B cell (primary cell): ENCODE results near the gene ACOT9.

Experiments
- EZH2 ChIP-seq: IDR thresholded peaks from 2 replicates; pipeline ENCODE4 v1.6.1; 2012; ENCODE audit warnings: borderline replicate concordance, low read depth, mild to moderate bottlenecking, moderate library complexity, low read length; ENCODE audit not compliant: insufficient read depth, poor library complexity, severe bottlenecking
- TF ChIP-seq, protein P1 (sequence below): fragments of 200-600 bp; IDR thresholded peaks from one replicate; pipeline ENCODE4 v1.8.0; 2022; ENCODE audit warnings: antibody characterized with exemption, mild to moderate bottlenecking

DNA sequence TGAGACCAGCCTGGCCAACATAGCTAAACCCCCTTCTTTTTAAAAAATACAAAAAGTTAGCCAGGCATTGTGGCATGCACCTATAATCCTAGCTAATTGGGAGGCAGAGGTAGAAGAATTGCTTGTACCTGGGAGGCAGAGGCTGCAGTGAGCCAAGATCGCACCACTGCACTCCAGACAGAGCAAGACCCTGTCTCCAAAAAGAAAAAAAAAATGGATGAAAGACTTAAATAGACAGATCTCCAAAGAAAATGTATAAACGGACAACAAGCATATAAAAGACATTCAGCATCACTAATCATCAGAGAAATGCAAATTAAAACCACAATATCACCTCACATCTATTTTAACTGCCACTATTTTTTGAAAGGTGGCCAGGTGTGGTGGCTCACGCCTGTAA lies 33.3 kb upstream of the ACOT9 start:
- TF ChIP-seq, protein P1, sequence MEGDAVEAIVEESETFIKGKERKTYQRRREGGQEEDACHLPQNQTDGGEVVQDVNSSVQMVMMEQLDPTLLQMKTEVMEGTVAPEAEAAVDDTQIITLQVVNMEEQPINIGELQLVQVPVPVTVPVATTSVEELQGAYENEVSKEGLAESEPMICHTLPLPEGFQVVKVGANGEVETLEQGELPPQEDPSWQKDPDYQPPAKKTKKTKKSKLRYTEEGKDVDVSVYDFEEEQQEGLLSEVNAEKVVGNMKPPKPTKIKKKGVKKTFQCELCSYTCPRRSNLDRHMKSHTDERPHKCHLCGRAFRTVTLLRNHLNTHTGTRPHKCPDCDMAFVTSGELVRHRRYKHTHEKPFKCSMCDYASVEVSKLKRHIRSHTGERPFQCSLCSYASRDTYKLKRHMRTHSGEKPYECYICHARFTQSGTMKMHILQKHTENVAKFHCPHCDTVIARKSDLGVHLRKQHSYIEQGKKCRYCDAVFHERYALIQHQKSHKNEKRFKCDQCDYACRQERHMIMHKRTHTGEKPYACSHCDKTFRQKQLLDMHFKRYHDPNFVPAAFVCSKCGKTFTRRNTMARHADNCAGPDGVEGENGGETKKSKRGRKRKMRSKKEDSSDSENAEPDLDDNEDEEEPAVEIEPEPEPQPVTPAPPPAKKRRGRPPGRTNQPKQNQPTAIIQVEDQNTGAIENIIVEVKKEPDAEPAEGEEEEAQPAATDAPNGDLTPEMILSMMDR: no peak
- TF ChIP-seq EZH2: no peak
